Mesenchymal stem cell (in vitro differentiated cells and primary cell): ENCODE measurements around the gene ETFA. TPM values are rescaled to one million over a fixed set of nuclear protein-coding genes. Genes with fewer than 3 reads are reported as not detected.
A peak's percentile ranks its signal among the peaks of the same experiment; 100 is the strongest.

ENCODE experiments used
- DNase-seq: peaks from one replicate; pipeline ENCODE4 v3.0.0-alpha.2; 2013
- H2AFZ ChIP-seq: one replicate; pipeline ENCODE4 v1.6.1; 2013; ENCODE audit warnings: low read depth, mild to moderate bottlenecking, control low read depth, inconsistent platforms, low read length, moderate library complexity
- H2AK5ac ChIP-seq: 2 replicates; pipeline ENCODE4 v1.6.1; 2013; ENCODE audit warnings: low read length, moderate library complexity, mild to moderate bottlenecking, inconsistent platforms; ENCODE audit not compliant: severe bottlenecking
- H2BK120ac ChIP-seq: one replicate; pipeline ENCODE4 v1.6.1; 2013; ENCODE audit warnings: low read depth, mild to moderate bottlenecking, inconsistent platforms, low read length, moderate library complexity
- H2BK12ac ChIP-seq, 2 experiments: one replicate each; pipeline ENCODE4 v1.6.1; 2013; ENCODE audit warnings: inconsistent platforms in 2 of 2, low read length in 2 of 2, mild to moderate bottlenecking in 2 of 2, moderate library complexity in 2 of 2, control low read depth in 1 of 2
- H2BK15ac ChIP-seq: one replicate; pipeline ENCODE4 v1.6.1; 2013; ENCODE audit warnings: mild to moderate bottlenecking, low read depth, inconsistent platforms; ENCODE audit not compliant: poor library complexity, severe bottlenecking
- H2BK5ac ChIP-seq: 2 replicates; pipeline ENCODE4 v1.6.1; 2013; ENCODE audit warnings: low read depth, mild to moderate bottlenecking, low read length, control low read depth, inconsistent platforms; ENCODE audit not compliant: poor library complexity, severe bottlenecking
- H3K14ac ChIP-seq, 2 experiments: one replicate each; pipeline ENCODE4 v1.6.1; 2013; ENCODE audit warnings: inconsistent platforms in 2 of 2, low read length in 2 of 2, control low read depth in 1 of 2, mild to moderate bottlenecking in 1 of 2, moderate library complexity in 1 of 2
- H3K18ac ChIP-seq, 2 experiments: one replicate each; pipeline ENCODE4 v1.6.1; 2013; ENCODE audit warnings: inconsistent platforms in 2 of 2, low read length in 2 of 2, control low read depth in 1 of 2, low read depth in 1 of 2, mild to moderate bottlenecking in 1 of 2
- H3K23ac ChIP-seq, 2 experiments: one replicate each; pipeline ENCODE4 v1.6.1; 2013; ENCODE audit warnings: inconsistent platforms in 2 of 2, low read length in 2 of 2, mild to moderate bottlenecking in 2 of 2, moderate library complexity in 2 of 2, control low read depth in 1 of 2
- H3K27ac ChIP-seq: 2 replicates; pipeline ENCODE4 v1.5.1; 2013; ENCODE audit warnings: mild to moderate bottlenecking, moderate library complexity, low read length, control low read depth, inconsistent platforms; ENCODE audit not compliant: poor library complexity, severe bottlenecking
- H3K27me3 ChIP-seq, 2 experiments: 2 replicates each; pipeline versions ENCODE4 v1.6.1 to v1.7.0; 2013; ENCODE audit warnings: low read length in 2 of 2, mild to moderate bottlenecking in 2 of 2, moderate library complexity in 2 of 2, control low read depth in 1 of 2, inconsistent platforms in 1 of 2; ENCODE audit not compliant: control insufficient read depth in 1 of 2, insufficient read depth in 1 of 2
- H3K36me3 ChIP-seq, 2 experiments: 2 replicates each; pipeline versions ENCODE4 v1.6.1 to v1.7.0; 2013; ENCODE audit warnings: low read length in 2 of 2, control low read depth in 1 of 2, inconsistent platforms in 1 of 2, low read depth in 1 of 2, mild to moderate bottlenecking in 1 of 2; ENCODE audit not compliant: insufficient read depth in 2 of 2, control insufficient read depth in 1 of 2
- H3K4ac ChIP-seq, 2 experiments: one replicate each; pipeline ENCODE4 v1.6.1; 2013; ENCODE audit warnings: inconsistent platforms in 2 of 2, low read length in 2 of 2, mild to moderate bottlenecking in 2 of 2, moderate library complexity in 2 of 2, control low read depth in 1 of 2, low read depth in 1 of 2
- H3K4me1 ChIP-seq: 2 replicates; pipeline ENCODE4 v1.6.1; 2013; ENCODE audit warnings: low read depth, low read length, control low read depth; ENCODE audit not compliant: control insufficient read depth, insufficient read depth
- H3K4me2 ChIP-seq: 2 replicates; pipeline ENCODE4 v1.6.1; 2013; ENCODE audit warnings: low read length, mild to moderate bottlenecking, inconsistent platforms; ENCODE audit not compliant: poor library complexity, severe bottlenecking
- H3K4me3 ChIP-seq, 2 experiments: 2 replicates each; pipeline versions ENCODE4 v1.5.1 to v1.7.0; 2013; ENCODE audit warnings: low read length in 2 of 2, mild to moderate bottlenecking in 2 of 2, control low read depth in 1 of 2, low read depth in 1 of 2; ENCODE audit not compliant: insufficient read depth in 1 of 2
- H3K79me1 ChIP-seq: replicated peaks from 2 replicates; pipeline ENCODE4 v1.6.1; 2013; ENCODE audit warnings: mild to moderate bottlenecking, control low read depth, low read length, inconsistent platforms; ENCODE audit not compliant: poor library complexity, severe bottlenecking
- H3K9ac ChIP-seq: 2 replicates; pipeline ENCODE4 v1.7.0; 2013; ENCODE audit warnings: mild to moderate bottlenecking, low read length, moderate library complexity
- H3K9me3 ChIP-seq: 2 replicates; pipeline ENCODE4 v1.7.0; 2013; ENCODE audit warnings: mild to moderate bottlenecking, low read length; ENCODE audit not compliant: control insufficient read depth
- H4K8ac ChIP-seq: one replicate; pipeline ENCODE4 v1.6.1; 2013; ENCODE audit warnings: inconsistent platforms, mild to moderate bottlenecking, low read length, moderate library complexity
- H4K91ac ChIP-seq: one replicate; pipeline ENCODE4 v1.6.1; 2013; ENCODE audit warnings: mild to moderate bottlenecking, low read length, inconsistent platforms
- WGBS: methylation state at CpG from one replicate; pipeline ENCODE4 v1.1.7; 2013; ENCODE audit warnings: mixed read lengths; 5-methylcytosine and 5-hydroxymethylcytosine counted together
- polyA plus RNA-seq, 2 experiments: library from polyadenylated mRNA; stranded (reverse); fragments of 200-250 nt; gene quantifications; one replicate each; pipeline ENCODE4 v1.2.3, GENCODE V29; 2013

The ETFA gene
- polyA plus RNA-seq (2013, experiment 1 of 2) = 77.6 TPM
- polyA plus RNA-seq (2013, experiment 2 of 2) = 79.1 TPM

- Histone ChIP-seq H3K4me3 (peak within 1 kb of the TSS; percentile 76 to 97), H3K4me2 (peak within 1 kb of the TSS; percentile 88), H3K27me3 (peaks cover 0 to 3% of the 10 kb centered on the region in 2 experiments), H3K9me3 (no peaks in the 10 kb centered on the region), H3K36me3 (no peaks in the 10 kb centered on the region), H3K9ac (peak within 1 kb of the TSS; percentile 99), H2BK15ac (peak within 1 kb of the TSS; percentile 66), H3K18ac (peak within 1 kb of the TSS; percentile 77 to 96), H2BK5ac (peak within 1 kb of the TSS; percentile 46), H4K8ac (peak within 1 kb of the TSS; percentile 21), H3K14ac (peak within 1 kb of the TSS in 1 of 2 experiments; percentile 92), H3K79me1 (peaks cover 5% of the 10 kb centered on the region), H3K4me1 (peaks cover 11% of the 10 kb centered on the region), H3K4ac (peak within 1 kb of the TSS; percentile 66 to 96), H2AK5ac (no peak within 1 kb of the TSS), H2BK12ac (peak within 1 kb of the TSS; percentile 11 to 88), H2BK120ac (peak within 1 kb of the TSS; percentile 77), H3K27ac (peak within 1 kb of the TSS; percentile 64), H4K91ac (peak within 1 kb of the TSS; percentile 82), H3K23ac (peak within 1 kb of the TSS in 1 of 2 experiments; percentile 66), H2AFZ (peak within 1 kb of the TSS; percentile 96)
- peak; percentile 97 for DNase-seq
- under 1% methylated on average over 56 of the region's 60 CpGs for WGBS
These were observed at the start of gene ETFA for GRCh38 chr15:76311100-76311953. Gene ETFA (minus strand): TSS chr15:76311469. CDS start chr15:76311388, 81 bp downstream.

- Histone ChIP-seq H2BK12ac (no peak overlapping the region), H2AFZ (no peak overlapping the region), H3K27me3 (no peaks in the 10 kb centered on the region), H3K4me2 (no peak overlapping the region), H3K4ac (no peak overlapping the region), H2BK120ac (no peak overlapping the region), H3K4me3 (no peak overlapping the region), H2AK5ac (no peak overlapping the region), H3K36me3 (no peaks in the 10 kb centered on the region), H3K27ac (no peak overlapping the region), H3K4me1 (no peaks in the 10 kb centered on the region), H4K91ac (no peak overlapping the region), H3K18ac (no peak overlapping the region), H2BK5ac (no peak overlapping the region), H3K9me3 (no peaks in the 10 kb centered on the region), H3K9ac (no peak overlapping the region), H3K14ac (no peak overlapping the region), H4K8ac (no peak overlapping the region), H2BK15ac (no peak overlapping the region), H3K79me1 (no peaks in the 10 kb centered on the region), H3K23ac (no peak overlapping the region)
- whole genome bisulfite sequencing = 88% methylated on average over 2 of the region's 3 CpGs
- DNase-seq = no peak
These were observed 49.1 kb upstream of the ETFA start for GRCh38 chr15:76360416-76360815.

- Histone ChIP-seq H3K23ac (no peak overlapping the region), H3K4me2 (no peak overlapping the region), H3K14ac (no peak overlapping the region), H2BK15ac (no peak overlapping the region), H3K4me3 (no peak overlapping the region), H3K18ac (no peak overlapping the region), H2BK12ac (no peak overlapping the region), H3K27me3 (no peaks in the 10 kb centered on the region), H2AK5ac (no peak overlapping the region), H3K9me3 (no peaks in the 10 kb centered on the region), H2BK5ac (no peak overlapping the region), H2BK120ac (no peak overlapping the region), H3K36me3 (no peaks in the 10 kb centered on the region), H4K91ac (no peak overlapping the region), H3K4ac (no peak overlapping the region), H3K27ac (no peak overlapping the region), H3K4me1 (no peaks in the 10 kb centered on the region), H3K9ac (no peak overlapping the region), H4K8ac (no peak overlapping the region), H3K79me1 (no peaks in the 10 kb centered on the region), H2AFZ (no peak overlapping the region)
- no peak for DNase-seq
- 91% methylated on average over 3 of the region's 3 CpGs for WGBS
These were observed 47.9 kb upstream of the ETFA start for GRCh38 chr15:76359152-76359551.

GRCh38 chr15:76358453-76358852, 47.2 kb upstream of the ETFA start:
- H2AK5ac ChIP-seq = no peak overlapping the region
- no peaks in the 10 kb centered on the region for H3K79me1 ChIP-seq
- H3K36me3 ChIP-seq = no peaks in the 10 kb centered on the region
- no peak overlapping the region for H3K23ac ChIP-seq
- H4K91ac ChIP-seq = no peak overlapping the region
- H2AFZ ChIP-seq = no peak overlapping the region
- H3K9ac ChIP-seq = no peak overlapping the region
- no peaks in the 10 kb centered on the region for H3K27me3 ChIP-seq
- no peak overlapping the region for H3K27ac ChIP-seq
- 95% methylated on average over 3 of the region's 3 CpGs for WGBS
- H3K4me3 ChIP-seq = no peak overlapping the region
- no peak overlapping the region for H3K4me2 ChIP-seq
- H4K8ac ChIP-seq = no peak overlapping the region
- no peaks in the 10 kb centered on the region for H3K9me3 ChIP-seq
- no peak overlapping the region for H2BK120ac ChIP-seq
- H3K14ac ChIP-seq = no peak overlapping the region
- no peaks in the 10 kb centered on the region for H3K4me1 ChIP-seq
- no peak overlapping the region for H2BK5ac ChIP-seq
- DNase-seq = no peak
- no peak overlapping the region for H3K4ac ChIP-seq
- no peak overlapping the region for H2BK12ac ChIP-seq
- no peak overlapping the region for H3K18ac ChIP-seq
- H2BK15ac ChIP-seq = no peak overlapping the region
